AG04449 (cell line): ENCODE data around the gene LHFPL5.

Source experiments
- CTCF ChIA-PET: fragments of 350-600 bp; formaldehyde crosslinking; extraction: SDS; loops from one replicate; lab custom pipeline; 2021; ENCODE audit warnings: antibody characterized with exemption; lab: Yijun Ruan, JAX
- POLR2A ChIA-PET: fragments of 400-600, 350-600 bp; formaldehyde crosslinking; extraction: SDS; loops from one replicate; lab custom pipeline; 2020; ENCODE audit warnings: antibody characterized with exemption, inconsistent platforms; lab: Yijun Ruan, JAX
- DNase-seq: peaks from one replicate; pipeline ENCODE4 v3.0.0-alpha.2; 2010; ENCODE audit warnings: low read depth, low spot score
- H3K4me3 ChIP-seq: 2 replicates; pipeline ENCODE4 v1.5.1; 2011; ENCODE audit warnings: low read depth, mild to moderate bottlenecking, control low read depth, low read length
- TF ChIP-seq, protein P1 (sequence below): IDR thresholded peaks from one replicate; pipeline ENCODE4 v1.5.1; 2011; ENCODE audit warnings: mild to moderate bottlenecking, moderate library complexity, low read length, control low read depth, inconsistent platforms; ENCODE audit not compliant: insufficient read depth; ENCODE audit errors: missing control alignments

The LHFPL5 gene

DNA sequence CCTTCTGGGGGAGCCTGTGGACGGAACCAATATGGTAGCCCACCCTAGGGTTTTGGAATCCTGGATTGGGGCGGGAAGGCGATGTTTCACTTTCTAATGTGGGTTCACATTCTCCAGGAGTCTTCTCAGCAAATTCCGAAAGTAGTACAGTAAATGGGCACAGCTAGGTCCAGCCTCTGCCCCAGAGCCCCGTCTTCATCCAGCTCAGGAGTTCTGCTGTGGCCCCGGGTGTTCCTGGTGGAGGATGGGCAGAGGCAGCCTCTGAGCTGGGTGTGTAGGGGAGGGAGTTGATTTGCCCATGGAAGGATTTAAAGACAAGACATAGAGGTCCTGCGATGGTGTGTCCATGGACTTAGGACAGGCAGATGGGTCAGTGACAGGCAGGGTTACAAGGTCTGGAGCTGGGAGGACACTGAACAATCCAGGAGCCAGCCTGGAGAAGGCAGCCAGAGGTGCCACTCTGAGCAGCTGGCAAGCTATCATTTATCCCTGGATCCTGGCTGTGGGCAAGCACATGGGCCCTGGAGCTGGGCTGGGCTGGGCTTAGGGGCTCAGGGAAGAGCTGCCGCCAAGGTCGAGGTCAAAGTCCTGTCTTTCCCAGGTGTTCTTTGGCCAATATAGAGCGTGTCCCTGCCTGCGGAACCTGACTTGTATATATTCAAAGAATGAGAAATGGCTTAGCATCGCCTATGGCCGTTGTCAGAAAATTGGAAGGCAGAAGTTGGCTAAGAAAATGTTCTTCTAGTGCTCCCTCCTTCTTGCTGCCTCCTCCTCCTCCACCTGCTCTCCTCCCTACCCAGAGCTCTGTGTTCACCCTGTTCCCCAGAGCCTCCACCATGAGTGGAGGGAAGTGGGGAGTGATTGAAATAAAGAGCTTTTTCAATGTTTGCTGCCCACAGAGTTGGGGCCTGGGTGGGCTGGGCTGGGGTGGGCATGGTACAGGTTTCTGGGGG is 17.6 kb upstream of the LHFPL5 start:
- no peak for DNase-seq
- POLR2A ChIA-PET = interaction anchor here (1.4 kb wide), 1 partner anchor 11 kb away, joined by 6 read pairs; no protein-coding TSS in a partner anchor
- no peak overlapping the region for H3K4me3 ChIP-seq
- TF ChIP-seq, protein P1, sequence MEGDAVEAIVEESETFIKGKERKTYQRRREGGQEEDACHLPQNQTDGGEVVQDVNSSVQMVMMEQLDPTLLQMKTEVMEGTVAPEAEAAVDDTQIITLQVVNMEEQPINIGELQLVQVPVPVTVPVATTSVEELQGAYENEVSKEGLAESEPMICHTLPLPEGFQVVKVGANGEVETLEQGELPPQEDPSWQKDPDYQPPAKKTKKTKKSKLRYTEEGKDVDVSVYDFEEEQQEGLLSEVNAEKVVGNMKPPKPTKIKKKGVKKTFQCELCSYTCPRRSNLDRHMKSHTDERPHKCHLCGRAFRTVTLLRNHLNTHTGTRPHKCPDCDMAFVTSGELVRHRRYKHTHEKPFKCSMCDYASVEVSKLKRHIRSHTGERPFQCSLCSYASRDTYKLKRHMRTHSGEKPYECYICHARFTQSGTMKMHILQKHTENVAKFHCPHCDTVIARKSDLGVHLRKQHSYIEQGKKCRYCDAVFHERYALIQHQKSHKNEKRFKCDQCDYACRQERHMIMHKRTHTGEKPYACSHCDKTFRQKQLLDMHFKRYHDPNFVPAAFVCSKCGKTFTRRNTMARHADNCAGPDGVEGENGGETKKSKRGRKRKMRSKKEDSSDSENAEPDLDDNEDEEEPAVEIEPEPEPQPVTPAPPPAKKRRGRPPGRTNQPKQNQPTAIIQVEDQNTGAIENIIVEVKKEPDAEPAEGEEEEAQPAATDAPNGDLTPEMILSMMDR = no peak
- CTCF ChIA-PET = interaction anchor here (4.0 to 4.4 kb wide), 2 partner anchors 10 to 50 kb away, joined by 18 to 33 read pairs; partner anchors contain the start of genes ARMC12 and CLPS

DNA sequence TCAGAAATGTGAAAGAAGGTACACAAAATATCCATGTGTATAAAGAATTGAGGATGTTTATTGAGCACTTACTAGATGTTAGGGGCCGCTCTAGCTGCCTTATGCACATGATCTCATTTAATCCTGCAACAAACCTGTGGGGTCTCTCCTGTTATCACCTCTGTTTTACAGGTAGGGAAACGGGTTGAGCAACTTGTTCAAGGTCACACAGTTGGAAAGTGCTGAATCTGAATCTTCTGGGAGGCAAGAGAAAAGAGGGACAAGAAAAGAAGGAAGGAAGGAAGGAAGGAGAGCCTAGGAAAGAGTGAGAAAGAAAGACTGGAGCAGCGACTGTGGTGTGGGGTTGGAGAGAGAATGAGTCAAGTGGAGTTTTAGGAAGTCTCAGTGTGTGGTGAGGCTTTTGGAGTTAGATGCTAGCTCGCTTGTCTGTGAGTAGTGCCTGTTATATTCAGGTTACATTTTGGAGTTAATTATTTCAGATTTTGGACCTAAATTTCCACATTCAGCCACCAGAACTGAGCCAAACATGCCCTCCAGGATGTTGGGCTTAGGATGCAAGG is 16.6 kb upstream of the LHFPL5 start:
- TF ChIP-seq, protein P1 = no peak
- no peak overlapping the region for H3K4me3 ChIP-seq
- DNase-seq = no peak
- CTCF ChIA-PET = interaction anchor here (0.9 to 4.4 kb wide), 4 partner anchors 9 to 241 kb away, joined by 3 to 33 read pairs (median 10); partner anchors contain the start of genes ARMC12 and CLPS
- POLR2A ChIA-PET = interaction anchor here (1.4 kb wide), 1 partner anchor 10 kb away, joined by 6 read pairs; no protein-coding TSS in a partner anchor

DNA sequence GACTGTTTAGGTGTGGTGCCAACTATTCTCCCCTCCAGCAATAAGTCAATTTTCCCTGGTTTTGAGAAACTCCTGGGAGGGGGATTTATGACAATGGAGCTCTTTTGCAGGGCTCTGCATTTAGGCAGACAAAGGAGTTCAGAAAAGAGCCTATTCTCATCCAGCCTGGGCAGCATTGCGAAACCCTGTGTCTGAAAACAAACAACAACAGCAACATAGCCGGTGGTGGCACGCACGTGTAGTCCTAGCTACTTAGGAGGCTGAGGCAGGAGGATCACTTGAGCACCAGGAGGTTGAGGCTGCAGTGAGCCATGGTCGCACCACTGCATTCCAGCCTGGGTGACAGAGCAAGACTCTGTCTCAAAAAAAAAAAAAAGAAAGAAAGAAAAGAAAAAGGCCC is 14.5 kb upstream of the LHFPL5 start:
- TF ChIP-seq, protein P1 = no peak
- ChIA-PET POLR2A (no interaction called here), CTCF (interaction anchor here (4.0 kb wide), 1 partner anchor 53 kb away, joined by 18 read pairs; the partner anchor contains the start of gene ARMC12)
- H3K4me3 ChIP-seq = no peak overlapping the region
- DNase-seq = no peak

DNA sequence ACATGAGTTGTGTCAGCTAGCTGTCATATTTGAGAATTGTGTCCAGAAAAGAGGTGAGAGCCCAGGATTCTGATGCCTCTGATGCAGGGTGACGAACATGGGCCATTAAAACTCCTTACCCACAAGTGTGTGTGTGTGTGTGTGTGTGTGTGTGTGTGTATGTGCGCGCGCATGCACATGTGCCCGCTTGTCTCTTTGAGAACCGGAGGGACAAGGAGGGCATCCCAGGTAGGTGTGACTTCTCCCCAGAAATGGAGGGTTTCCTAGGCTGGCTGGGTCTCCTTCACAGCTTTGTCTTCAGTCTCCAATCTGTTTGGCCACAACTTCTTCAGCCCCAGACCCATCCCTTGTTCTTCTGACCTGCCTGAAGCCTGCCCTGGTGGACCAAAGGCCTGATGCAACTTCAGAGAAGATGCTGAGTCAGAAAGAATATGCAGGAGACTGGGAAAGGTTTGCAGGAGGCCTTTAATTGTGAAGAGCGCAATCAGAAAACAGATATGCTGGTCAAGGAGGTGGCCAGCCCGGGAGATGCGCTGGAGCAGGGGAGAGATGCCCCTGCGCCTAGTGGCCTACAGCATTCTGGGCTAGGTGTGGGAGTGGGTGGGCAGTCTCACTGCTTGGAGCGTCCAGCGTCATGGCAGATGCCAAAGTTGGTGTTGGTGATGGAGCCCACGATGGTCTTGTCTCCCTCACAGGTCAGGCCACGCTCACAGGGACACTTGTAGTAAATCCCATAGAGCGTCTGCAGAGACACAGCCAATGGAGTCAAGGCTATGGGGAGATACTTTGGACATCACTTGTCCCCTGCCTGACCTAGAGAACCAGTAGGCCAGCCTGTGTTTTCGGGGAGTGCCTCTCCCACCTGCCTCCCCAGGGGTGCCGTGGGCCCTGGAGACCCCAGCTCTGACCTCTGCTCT is 10.4 kb upstream of the LHFPL5 start:
- no peak for DNase-seq
- TF ChIP-seq, protein P1 = no peak
- POLR2A ChIA-PET = interaction anchor here (0.6 kb wide), 1 partner anchor 1667 kb away, joined by 3 read pairs; no protein-coding TSS in a partner anchor
- CTCF ChIA-PET = no interaction called here
- no peak overlapping the region for H3K4me3 ChIP-seq

DNA sequence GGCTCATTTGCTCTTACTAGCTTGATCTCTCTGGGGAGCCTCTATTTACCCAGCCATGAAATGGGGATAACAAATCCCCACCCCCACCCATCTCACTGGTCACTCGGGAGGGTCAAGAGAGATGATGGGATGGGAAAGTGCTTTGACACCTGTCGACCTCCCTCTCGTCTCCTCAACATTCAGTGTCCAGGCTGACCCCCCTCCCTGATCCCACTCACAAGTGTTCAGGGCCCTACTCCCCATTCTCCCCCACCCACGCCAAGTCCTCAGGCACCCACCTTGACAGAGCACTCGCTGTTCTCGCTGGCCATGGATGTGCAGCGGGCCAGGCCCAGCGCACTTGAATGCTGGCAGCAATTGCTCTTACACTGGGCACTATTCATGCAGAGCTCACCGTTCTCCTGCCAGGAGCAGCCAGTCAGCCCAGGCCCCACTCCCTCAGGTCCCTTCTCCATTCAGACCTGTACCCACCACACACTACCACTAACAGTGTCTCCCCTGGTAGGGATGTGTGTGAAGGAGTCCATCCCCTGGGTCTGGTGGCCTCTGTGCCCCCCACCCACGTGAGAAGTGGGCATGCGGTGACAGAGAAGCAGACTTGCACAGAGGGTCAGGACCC is 9.6 kb upstream of the LHFPL5 start:
- TF ChIP-seq, protein P1 = no peak
- ChIA-PET POLR2A (no interaction called here), CTCF (no interaction called here)
- no peak overlapping the region for H3K4me3 ChIP-seq
- DNase-seq = no peak
